Activated CD4-positive, CD25-positive, alpha-beta regulatory T cell treated with anti-CD3 and anti-CD28 coated beads, Interleukin-2, amount 50 U/mL, for 72 hours (primary cell): Measurements from ENCODE around the gene ALDH3B2.

Experiments
- DNase-seq: peaks from one replicate; pipeline ENCODE4 v3.0.0; 2021

ALDH3B2 gene

DNA sequence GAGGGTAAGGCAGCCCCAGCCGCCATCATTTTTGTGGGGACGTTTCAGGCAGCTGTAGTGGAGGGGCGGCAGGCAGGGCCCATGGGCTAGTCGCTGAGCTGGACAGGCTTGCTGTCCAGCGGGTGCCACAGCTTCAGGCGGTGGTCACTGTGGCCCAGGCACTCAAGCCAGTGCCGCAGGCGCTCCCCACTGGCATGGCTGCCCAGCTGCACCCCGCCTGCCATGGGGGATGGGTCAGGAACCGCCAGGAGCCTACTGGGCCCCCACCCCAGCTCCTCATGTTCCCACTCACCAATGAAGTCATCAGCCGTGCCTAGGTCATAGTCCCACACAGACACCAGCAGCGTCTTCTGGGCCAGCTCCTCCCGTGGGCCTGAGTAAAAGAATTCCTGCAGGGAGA, 61.7 kb downstream of the ALDH3B2 start:
- no peak for DNase-seq
